ENCODE data around the gene SBNO2.

GRCh38 chr19:1220976-1221903 is 47.2 kb upstream of the SBNO2 start:
- TF ChIP-seq POLR2A (IDR thresholded peaks at IDR 0.05; ENCODE audit: low read depth, low read length) (no peak), GATA2 (IDR thresholded peaks at IDR 0.05; ENCODE audit: insufficient read depth, insufficient read length, low read depth, low read length) (no peak), CTCF (IDR thresholded peaks at IDR 0.05; ENCODE audit: extremely low read depth in 1 of 2, insufficient read depth in 1 of 2, low read depth in 1 of 2, low read length in 2 of 2) (peak; percentile 64 to 85), EZH2 (IDR thresholded peaks at IDR 0.05; ENCODE audit: borderline replicate concordance, low read depth, low read length, severe bottlenecking) (no peak), JUN (IDR thresholded peaks at IDR 0.05; ENCODE audit: borderline replicate concordance, insufficient read depth, insufficient read length, low read depth) (no peak), FOS (IDR thresholded peaks at IDR 0.05; ENCODE audit: borderline replicate concordance, insufficient read depth, low read length) (no peak), MYC (IDR thresholded peaks at IDR 0.05; ENCODE audit: low read depth, low read length) (no peak)

Measured in endothelial cell of umbilical vein (primary cell).